NCI-H2196 (cell line): ENCODE measurements around the gene KRT3.

ENCODE experiments used
- DNase-seq: peaks from one replicate; lab custom pipeline; 2025; ENCODE audit not compliant: unreplicated experiment; lab: John Stamatoyannopoulos, UW

The KRT3 gene

DNA sequence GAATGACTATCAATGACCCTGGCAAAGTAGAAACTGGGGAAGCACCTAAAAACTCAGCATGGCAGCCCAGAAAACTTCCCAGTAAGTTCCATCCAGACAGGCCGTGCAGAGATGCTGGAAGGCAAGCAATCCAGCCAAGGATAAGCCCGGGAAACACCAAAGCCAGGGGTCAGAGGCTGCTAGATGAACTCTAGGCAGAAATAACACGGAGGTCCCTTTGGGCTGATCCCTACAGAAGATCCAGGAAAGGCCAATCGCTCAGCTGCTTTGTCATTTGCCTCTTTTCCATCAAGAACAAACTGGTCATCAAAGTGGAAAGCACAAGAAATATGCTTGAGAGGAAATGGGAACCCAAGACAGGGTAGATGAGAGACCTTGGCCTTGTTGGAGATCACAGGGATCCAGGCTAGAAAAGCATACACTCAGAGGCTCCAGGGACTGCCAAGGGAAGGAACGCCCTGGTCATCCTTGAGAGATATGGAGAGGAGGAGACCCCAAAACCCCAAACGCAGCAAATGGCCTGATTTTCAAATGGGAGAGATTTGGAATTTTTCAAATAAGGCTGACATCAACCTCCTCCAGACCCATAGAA lies 31.7 kb upstream of the KRT3 start:
- DNase-seq = no peak

DNA sequence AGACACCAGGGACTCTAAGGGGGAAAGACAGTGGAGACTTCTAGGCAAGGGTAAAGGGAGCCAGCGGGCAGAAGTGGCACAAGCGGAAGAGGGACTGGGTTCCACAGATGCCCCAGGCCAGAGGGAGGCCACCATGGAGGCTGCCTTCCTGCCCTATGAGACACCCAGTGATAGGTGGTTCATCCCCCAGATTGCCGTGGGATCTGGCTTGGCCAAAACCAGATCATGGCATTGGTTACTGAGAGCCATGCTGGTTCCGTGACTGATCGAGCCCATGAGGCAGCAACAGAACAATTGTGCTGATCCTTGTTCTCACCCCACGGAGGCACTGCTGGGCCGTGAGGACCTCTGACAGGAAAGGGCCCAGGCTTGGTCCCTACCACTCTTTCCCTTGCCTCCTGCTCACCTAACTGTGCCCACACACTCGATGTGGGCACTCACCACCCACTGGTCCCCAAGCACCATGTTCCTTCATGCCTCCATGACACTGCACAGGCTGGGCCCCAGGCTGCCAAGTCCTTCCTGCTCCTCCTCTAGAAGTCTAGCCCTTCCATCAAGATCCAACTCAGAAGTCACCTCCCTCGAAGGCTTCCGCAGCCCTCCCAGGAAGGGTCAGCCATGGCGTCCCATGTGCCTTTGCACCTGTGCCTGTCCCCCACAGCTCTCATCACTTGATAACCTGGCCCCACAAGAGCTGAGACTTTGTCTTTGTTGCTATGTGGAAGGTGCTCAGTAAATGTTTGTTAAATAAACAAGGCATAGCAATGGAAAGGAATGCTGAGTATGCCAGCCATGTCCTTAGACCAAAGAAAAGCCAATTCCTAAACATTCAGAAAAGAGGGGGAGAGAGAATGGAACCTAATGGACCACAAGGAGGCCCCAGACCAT lies 30.9 kb upstream of the KRT3 start:
- no peak for DNase-seq

DNA sequence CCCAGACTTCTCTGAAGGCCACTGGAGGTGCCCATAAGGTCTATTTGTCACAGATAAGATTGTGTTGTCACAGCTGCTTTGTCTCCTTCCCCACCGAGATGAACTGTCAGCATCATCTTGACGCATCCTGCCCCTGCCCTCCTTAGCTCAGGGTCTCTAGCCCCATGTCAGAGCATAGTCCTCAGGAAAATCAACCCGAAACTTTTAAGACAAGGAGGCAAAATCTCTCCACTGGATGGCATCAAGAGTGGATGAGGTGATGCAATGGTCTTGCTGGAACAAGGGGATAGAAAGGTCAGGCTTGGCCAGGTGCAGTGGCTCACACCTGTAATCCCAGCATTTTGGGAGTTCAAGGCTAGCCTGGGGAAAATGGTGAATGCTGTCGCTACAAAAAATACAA lies 30.0 kb upstream of the KRT3 start:
- DNase-seq = no peak

DNA sequence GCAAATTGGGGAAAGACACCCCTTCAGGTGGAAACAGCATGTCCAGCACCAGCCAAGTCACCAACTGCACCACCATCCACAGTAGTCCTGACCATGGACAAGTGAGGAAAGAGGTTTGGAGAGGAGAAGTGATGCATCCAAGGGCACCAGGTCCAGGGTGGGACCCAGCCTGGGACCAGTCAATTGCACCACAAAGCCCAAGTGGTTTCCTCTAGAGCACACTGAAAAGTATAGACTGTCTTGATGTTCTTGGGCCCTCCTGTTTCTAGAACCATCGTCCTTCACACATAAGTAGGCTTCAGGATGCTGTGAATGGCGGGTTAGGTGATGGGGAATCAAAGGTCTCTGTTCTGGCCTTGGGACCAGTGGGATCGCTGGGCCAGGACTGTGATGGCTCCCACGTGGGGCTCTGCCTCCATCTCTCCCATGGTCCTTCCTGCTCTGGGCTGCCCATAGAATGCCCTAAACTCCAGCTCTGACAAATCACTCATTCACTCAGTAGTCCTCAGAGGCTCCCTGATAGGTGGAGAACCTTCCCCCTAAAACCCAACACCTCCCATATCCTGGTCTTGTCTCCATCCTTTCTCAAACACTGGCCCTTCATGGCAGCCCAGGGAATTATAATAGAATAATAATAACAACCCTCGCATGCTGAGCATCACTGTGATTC lies 29.0 kb upstream of the KRT3 start:
- DNase-seq = no peak

DNA sequence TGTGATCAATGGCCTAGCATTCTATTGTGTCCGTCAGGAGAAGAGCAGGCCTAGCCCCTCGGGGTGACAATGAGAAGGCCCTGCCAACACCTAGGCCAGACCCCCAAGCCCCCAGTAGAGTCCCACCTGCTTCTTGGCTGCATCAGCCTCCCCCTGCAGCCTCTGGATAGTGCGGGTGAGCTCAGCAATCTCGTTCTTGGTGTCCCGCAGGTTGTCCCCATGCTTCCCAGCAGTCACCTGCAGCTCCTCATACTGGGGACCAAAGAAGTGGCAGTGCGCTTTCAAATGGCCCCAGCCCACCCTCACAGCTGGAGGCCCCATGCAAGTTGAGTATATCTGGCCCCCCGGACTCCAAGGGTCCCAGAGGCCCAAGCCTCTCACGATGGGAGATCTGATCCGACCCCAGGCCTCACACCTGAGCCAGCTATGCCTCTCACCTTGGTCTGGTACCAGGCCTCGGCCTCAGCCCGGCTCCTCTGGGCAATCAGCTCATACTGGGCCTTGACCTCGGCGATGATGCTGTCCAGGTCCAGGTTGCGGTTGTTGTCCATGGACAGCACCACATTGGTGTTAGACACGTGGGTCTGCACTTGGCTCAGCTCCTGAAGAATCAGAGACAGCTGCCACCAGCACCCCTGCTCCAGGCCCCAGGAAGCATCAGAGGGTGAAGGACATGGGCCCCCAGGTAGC lies 28.0 kb upstream of the KRT3 start:
- DNase-seq = no peak

DNA sequence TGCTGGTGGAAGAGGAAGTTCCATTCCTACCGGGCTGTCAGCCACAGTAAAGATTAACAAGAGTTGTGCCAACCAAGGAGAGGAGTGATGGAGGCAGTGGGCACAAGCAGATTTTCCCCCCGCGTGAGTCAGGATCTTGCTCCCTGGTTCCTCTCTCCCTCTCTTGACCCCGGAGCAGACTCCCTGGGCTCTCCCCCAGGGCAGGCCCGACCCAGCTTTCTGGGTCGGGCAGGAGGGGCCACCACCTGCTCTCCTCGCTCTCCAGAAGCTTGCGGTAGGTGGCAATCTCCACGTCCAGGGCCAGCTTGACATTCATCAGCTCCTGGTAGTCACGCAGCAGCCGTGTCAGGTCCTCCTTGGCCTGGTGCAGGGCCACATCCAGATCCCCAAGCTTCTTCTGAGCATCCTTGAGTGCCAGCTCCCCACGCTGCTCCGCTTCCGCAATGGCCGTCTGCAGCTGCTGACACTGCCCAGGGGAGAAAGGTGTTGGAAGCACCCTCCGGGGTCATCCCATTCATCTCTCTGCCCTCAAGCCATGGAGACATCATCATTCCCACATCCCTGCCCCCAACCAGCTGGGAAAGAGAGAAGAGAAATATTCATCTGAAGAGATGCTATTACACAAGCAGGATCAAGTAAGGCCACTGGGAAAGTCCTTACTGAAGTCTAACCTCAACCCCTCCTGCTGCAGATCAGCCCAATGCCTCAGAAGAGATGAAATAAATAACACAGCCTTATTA lies 27.0 kb upstream of the KRT3 start:
- no peak for DNase-seq

DNA sequence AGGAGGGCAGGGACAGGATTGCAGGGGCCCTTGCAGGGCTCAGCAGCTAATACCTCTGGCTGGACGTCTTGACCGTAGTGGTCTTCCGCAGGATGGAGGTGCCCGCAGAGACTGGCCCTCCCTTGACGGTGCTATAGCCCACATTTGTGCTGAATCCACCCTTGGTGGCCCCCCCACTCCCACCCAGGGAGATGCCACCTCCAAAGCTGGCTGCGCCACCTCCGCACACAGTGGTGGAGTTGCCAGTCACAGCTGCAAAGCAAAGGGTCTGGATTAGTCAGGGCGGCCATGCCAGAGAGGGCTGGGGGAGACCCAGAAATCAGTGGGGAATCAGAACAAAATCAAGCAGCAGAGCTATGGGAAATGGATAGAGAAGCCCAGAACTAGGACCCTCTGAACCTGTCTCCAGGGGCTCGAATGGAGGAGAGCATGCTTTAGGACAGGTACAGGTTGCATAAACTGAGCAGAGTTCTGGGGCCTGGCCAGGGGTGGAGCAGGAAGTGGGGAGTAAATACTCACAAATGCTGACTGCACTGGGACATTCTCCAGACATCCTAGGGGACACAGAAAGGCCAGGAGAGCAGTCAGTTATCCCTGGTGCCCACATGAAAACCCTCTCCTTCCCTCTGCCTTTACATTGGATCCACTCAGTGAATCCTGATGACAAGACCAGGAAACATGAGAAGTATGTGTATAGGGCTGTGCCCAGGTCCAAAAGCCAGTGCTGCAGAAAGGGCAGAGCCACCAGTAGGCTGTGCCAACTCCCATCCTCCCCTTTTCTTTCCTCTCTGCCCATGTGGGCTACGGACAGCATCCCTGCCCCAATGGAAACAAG lies 26.1 kb upstream of the KRT3 start:
- DNase-seq = no peak

DNA sequence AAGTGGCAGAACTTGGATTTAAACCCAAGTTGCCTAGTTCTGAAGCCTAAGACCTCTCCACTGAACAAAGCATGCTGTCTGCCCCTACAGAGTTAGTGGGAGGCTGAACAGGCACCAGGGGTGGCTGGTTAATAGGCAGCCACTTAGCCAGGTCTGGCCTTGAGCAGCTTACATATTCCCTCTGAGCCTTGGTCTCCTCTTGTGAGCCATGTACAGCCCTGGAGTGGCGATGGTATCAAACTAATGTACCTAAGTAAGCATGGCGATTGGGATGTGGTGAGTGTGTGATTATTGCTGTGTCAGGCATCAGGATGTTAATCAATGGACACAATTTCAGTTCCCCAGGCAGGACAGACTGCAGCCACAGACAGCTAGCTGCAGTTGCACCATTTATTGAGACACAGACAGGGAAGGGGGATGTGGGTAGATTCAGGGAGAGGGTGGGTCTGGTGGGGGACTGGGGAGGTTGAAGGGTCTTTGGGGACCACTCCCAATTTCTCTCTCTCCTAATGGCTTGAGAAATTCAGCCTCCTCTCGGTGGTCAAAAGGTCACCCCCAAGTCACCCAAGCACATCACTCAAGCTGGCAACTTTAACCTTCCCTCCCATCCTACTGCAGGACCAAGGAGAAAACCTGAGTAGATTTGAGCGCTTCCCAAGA lies 25.3 kb upstream of the KRT3 start:
- no peak for DNase-seq

DNA sequence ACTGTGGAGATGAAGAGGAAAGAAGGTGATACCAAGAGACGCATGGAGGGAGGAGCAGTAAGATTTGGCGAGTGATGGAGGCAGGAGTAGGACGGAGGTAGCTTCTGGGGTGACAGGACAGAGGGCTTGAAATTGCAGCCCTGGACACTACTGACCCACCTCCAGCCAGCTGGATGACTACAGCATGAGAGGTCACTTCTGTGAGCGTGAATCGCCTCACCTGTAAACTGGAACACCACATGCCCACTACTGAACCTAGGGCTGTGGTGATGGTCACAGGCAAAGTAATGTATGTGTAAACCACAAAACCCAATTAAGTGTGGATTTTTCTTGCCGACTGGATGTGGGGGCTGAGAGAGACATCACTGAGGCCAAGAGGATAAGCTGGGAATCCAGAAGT lies 24.6 kb upstream of the KRT3 start:
- no peak for DNase-seq

DNA sequence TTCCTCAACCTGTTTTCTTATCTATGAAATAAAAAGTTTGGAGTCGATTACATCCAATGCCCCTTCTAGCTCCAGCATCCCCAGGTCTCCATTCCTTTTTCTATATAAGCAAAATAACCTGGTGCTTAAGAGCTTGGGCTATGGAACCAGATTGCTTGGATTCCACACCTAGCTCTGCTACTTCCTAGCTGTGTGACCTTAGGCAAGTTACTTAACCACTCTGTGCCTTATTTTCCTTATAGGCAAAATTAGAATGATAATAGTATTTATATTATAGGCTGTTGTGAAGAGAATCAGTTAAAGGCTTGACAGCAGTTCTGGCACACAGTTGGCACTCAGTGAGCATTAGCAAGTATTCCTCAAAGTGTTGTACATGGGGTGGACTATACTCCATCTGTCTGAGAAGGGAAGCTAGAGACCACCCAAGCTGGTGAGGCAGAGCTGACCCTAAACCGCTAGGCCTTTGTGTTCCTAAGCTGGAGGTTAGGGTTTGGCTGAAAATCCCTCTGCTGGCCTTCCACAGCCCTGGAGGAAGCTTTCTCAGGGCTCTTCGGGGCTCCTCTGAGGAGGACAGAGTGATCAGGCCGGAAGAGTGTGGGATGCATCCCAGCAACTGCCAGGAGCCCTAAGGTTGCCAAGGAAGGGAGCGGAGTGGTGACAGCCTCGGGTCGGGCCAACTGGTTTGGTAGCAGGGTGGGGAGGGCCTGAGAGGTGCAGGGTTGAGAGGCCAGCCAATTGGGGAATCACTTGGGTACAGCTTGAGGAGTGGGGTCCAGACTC lies 24.0 kb upstream of the KRT3 start:
- DNase-seq = no peak

DNA sequence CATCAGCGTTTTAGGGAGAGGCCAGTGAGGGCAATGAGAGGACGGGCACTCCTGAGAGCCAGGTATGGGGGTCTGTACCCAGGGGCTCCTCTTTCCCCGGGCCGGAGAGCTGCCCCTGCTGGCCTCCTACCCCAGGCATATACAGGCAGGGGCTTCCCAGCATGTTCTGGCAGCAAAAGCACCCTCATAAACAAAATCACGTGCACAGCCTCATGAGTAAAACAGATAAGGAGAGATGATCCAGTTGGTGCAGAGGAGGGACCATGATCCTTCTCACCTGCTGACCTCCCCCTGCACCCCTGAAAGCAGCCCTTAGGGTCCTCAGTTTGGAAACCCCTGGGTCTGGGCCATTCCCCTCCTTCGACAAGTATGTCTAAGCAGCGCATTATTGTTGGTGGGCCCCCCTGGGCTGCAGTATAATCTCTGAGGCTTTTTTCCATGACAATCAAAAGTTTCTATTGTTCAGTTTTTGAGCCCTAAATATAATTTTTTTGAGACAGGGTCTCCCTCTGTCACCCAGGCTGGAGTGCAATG lies 23.0 kb upstream of the KRT3 start:
- DNase-seq = no peak

DNA sequence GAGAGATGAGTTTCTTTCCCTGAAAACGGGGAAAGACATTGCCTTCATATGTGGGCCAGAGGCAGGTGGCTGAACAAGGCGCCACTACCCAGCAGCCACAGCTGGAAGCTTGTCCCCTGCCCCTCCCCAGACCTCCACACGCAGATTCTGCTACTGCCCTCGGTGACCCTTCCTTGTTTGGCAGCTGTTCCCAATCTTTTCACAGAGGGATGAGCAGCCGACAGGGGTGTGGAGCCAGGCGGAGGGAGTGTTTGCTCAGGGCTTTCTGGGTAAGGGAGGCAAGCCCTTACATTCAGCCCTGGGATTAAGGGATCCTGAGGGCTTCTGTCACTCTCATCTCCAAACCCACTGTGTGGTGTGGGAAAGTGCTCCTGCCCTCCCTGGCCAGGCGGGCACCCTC lies 22.5 kb upstream of the KRT3 start:
- DNase-seq = no peak

DNA sequence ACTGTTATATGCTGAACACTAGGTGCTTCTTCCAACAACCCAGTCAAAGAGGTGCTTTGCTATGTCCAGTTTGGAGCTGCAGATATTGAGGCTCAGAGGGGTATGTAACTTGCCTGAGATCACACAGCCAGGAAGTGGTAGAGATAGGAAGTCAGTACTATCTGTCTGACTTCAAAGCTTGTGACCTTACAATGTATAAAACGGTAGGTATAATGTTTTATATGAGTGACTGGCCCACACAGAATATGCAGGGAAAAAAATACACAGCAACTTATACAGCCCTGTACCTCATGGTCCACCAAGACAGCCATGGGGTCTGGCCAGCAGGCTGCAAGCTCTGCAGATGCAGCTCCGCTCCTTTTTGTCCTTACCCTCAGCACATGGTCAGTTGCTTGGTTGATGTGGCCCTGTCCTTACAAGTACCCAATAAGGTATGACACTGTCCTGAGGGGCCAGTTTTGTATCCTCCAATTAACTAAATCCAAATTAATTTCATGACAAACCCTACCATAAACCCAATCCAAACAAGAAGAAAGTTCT lies 21.9 kb upstream of the KRT3 start:
- no peak for DNase-seq

DNA sequence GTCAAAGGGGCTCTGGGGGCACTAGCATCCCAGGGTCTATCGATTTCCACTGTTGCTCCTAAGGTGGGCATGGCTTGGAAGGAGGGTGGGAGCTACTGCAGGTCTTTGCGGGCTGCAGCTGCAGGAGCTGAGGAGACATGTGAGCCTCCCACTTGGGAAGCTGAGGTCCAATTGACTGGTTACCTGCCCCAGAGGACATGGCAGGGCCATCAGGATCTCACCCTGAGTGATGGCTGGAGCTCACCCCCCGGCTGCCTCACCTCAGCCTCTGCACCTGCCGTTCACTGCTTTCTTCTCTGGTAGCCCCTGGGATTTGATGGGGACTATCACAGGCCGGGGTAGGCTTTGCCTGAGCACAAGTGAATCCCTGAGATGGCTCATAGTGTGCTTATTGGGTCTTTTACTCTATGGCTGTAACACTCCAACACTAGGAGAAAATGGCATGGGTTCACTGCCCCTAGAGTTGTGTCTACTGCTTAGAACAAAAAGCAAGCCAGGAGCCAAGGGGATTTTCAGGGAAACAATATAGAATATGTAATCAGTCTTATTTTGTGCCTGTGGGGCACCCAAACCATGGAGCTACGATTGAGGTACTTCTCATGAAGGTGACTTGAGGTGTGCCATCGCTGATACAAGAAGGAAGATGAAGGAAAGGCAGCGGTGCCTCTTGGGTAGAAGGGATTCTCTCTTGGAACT lies 21.2 kb upstream of the KRT3 start:
- no peak for DNase-seq

DNA sequence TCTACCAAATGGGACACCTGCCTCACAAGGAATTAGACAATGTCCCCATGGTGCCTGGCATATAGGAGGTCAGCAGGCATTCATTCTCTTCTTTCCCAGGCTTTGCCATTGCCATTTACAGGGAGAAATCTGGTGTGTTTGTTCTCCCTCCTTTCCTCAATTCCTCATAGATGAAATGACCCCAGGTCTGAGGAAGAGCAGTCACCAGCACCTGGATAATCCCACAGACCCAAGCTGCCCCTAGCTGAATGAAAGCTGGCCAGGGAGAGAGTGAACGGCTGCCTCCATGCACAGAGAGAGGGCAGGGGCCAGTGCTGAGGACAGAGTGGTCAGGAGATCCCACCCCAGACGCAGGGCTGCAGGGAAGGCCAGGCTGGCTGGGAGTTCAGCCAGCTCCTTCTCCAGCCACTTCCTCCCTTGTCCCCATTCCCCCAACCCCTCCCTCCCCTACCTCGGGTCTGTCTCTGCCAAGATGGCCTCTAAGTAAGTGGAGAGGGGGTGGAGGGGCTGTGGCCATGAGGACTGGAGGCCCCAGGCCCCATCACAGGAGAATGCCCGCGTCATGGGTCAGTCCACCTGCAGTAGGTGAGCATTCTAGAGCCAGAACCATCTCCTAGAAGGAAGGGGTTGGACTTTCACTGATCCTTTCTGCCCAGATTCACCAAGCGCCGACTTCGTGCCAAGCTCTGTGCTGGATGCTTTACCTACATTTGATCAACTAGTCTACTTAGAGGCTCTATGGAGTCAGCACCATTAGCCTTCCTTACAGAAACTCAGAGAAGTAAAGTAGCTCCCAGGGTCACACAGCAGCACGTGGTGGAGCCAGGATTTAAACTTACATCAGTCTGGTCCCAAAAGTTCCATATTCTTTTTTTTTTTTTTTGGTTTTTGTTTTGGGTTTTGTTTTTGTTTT lies 20.0 kb upstream of the KRT3 start:
- no peak for DNase-seq

DNA sequence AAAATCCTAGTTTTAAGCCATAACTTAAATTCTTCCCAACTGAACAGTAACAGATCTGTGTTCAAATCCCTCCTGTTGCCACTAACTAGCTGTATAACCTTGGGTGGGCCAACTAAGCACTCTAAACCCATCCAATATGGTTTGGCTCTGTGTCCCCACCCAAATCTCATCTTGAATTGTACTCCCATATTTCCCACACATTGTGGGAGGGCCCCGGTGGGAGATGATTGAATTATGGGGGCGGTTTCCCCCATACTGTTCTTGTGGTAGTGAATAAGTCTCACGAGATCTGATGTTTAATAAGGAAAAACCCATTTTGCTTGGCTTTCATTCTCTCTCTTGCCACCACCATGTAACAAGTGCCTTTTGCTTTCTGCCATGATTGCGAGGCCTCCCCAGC lies 19.2 kb upstream of the KRT3 start:
- no peak for DNase-seq

DNA sequence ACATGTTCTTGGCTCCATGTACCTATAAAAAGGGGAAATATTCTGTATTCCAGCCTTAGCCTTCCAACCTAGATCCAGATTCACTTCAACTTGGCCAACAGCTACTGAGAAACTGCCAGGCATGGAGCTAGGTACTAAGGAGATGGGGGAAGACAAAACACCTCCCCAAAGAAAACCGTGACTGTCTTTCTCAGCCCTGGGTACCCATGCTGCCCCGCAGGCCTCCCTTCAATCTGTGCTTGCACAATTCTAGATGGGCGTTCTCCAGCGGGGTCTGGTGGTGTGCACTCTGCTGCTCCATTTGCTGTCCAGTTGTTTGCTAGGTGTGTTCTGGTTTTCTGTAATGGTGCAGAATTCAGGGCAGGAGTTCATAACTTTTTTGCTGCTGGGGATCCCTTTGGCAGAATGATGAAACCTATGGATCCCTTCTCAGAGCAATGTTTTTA lies 18.8 kb upstream of the KRT3 start:
- no peak for DNase-seq
